ENCODE results near the gene USP17L10. TPM values are rescaled to one million over a fixed set of nuclear protein-coding genes. Genes with fewer than 3 reads are reported as not detected.
"Not testable (repeated sequence)": the region's sequence is repeated elsewhere in the genome, so short reads cannot be mapped to it uniquely, and the experiment has no call there.

The USP17L10 gene
- total and polyA plus RNA-seq, 5 experiments from 2014 or later = not detected

- H3K9me3 Mint-ChIP-seq, H3K27me3 Mint-ChIP-seq, H3K27ac Mint-ChIP-seq, POLR2A ChIA-PET, H3K4me1 Mint-ChIP-seq, DNase-seq, H3K36me3 Mint-ChIP-seq, H3K4me3 Mint-ChIP-seq, ATAC-seq: not testable (repeated sequence)
These were observed 42.6 kb downstream of the USP17L10 start, which contains the start of gene USP17L19 for GRCh38 chr4:9253078-9253477. Gene USP17L19, plus strand, starts transcription at chr4:9253378. Its CDS starts 0 bp downstream, at chr4:9253378.

- H3K9me3 Mint-ChIP-seq, H3K27ac Mint-ChIP-seq, H3K36me3 Mint-ChIP-seq, ATAC-seq, H3K4me1 Mint-ChIP-seq, H3K4me3 Mint-ChIP-seq, DNase-seq, POLR2A ChIA-PET, H3K27me3 Mint-ChIP-seq: not testable (repeated sequence)
These were observed 47.4 kb downstream of the USP17L10 start, which contains the start of gene USP17L20 for GRCh38 chr4:9257824-9258223. Gene USP17L20, plus strand, starts transcription at chr4:9258124. Its CDS starts 0 bp downstream, at chr4:9258124.

Other genes with a start within 250 kb of the USP17L10 start
- gene FAM90A26, start 40.2 kb upstream of the USP17L10 start, total RNA-seq = not detected
- not detected for gene FAM90A26, start 40.2 kb upstream of the USP17L10 start, polyA plus RNA-seq
- gene USP17L11, start 4.7 kb downstream of the USP17L10 start, total RNA-seq = not detected
- not detected for gene USP17L11, start 4.7 kb downstream of the USP17L10 start, polyA plus RNA-seq
- gene USP17L12, start 9.5 kb downstream of the USP17L10 start, total RNA-seq = not detected
- not detected for gene USP17L12, start 9.5 kb downstream of the USP17L10 start, polyA plus RNA-seq
- not detected for gene USP17L13, start 14.2 kb downstream of the USP17L10 start, total RNA-seq
- gene USP17L13, start 14.2 kb downstream of the USP17L10 start, polyA plus RNA-seq = not detected
- not detected for gene USP17L15, start 23.7 kb downstream of the USP17L10 start, total RNA-seq
- not detected for gene USP17L15, start 23.7 kb downstream of the USP17L10 start, polyA plus RNA-seq
- not detected for gene USP17L17, start 33.2 kb downstream of the USP17L10 start, total RNA-seq
- not detected for gene USP17L17, start 33.2 kb downstream of the USP17L10 start, polyA plus RNA-seq
- not detected for gene USP17L18, start 38.0 kb downstream of the USP17L10 start, total RNA-seq
- gene USP17L18, start 38.0 kb downstream of the USP17L10 start, polyA plus RNA-seq = not detected
- gene USP17L19, start 42.7 kb downstream of the USP17L10 start, total RNA-seq = not detected
- not detected for gene USP17L19, start 42.7 kb downstream of the USP17L10 start, polyA plus RNA-seq
- gene USP17L20, start 47.5 kb downstream of the USP17L10 start, total RNA-seq = not detected
- not detected for gene USP17L20, start 47.5 kb downstream of the USP17L10 start, polyA plus RNA-seq
- not detected for gene USP17L21, start 52.2 kb downstream of the USP17L10 start, total RNA-seq
- not detected for gene USP17L21, start 52.2 kb downstream of the USP17L10 start, polyA plus RNA-seq
- not detected for gene USP17L22, start 57.0 kb downstream of the USP17L10 start, total RNA-seq
- not detected for gene USP17L22, start 57.0 kb downstream of the USP17L10 start, polyA plus RNA-seq
- gene USP17L24, start 114.5 kb downstream of the USP17L10 start, total RNA-seq = not detected
- gene USP17L24, start 114.5 kb downstream of the USP17L10 start, polyA plus RNA-seq = not detected
- not detected for gene USP17L25, start 119.3 kb downstream of the USP17L10 start, total RNA-seq
- not detected for gene USP17L25, start 119.3 kb downstream of the USP17L10 start, polyA plus RNA-seq
- gene USP17L26, start 124.0 kb downstream of the USP17L10 start, total RNA-seq = not detected
- gene USP17L26, start 124.0 kb downstream of the USP17L10 start, polyA plus RNA-seq = not detected
- gene USP17L5, start 128.7 kb downstream of the USP17L10 start, total RNA-seq = not detected
- not detected for gene USP17L5, start 128.7 kb downstream of the USP17L10 start, polyA plus RNA-seq
- not detected for gene USP17L27, start 133.5 kb downstream of the USP17L10 start, total RNA-seq
- not detected for gene USP17L27, start 133.5 kb downstream of the USP17L10 start, polyA plus RNA-seq
- not detected for gene USP17L28, start 138.2 kb downstream of the USP17L10 start, total RNA-seq
- gene USP17L28, start 138.2 kb downstream of the USP17L10 start, polyA plus RNA-seq = not detected
- not detected for gene USP17L29, start 143.0 kb downstream of the USP17L10 start, total RNA-seq
- gene USP17L29, start 143.0 kb downstream of the USP17L10 start, polyA plus RNA-seq = not detected
- gene USP17L30, start 152.5 kb downstream of the USP17L10 start, total RNA-seq = not detected
- not detected for gene USP17L30, start 152.5 kb downstream of the USP17L10 start, polyA plus RNA-seq
- not detected for gene DEFB131A, start 233.8 kb downstream of the USP17L10 start, total RNA-seq
- not detected for gene DEFB131A, start 233.8 kb downstream of the USP17L10 start, polyA plus RNA-seq

All from naive thymus-derived CD8-positive, alpha-beta T cell (primary cell).